Non-pigmented ciliary epithelial cell (primary cell): ENCODE measurements around the gene RWDD3.

Source experiments
- DNase-seq: peaks from one replicate; pipeline ENCODE4 v3.0.0-alpha.2; 2010; ENCODE audit warnings: low read depth

Gene RWDD3

GRCh38 chr1:95284420-95284819 is 50.4 kb downstream of the RWDD3 start:
- no peak for DNase-seq

GRCh38 chr1:95286479-95286878 is 52.5 kb downstream of the RWDD3 start:
- DNase-seq = no peak

GRCh38 chr1:95287081-95287480 is 53.1 kb downstream of the RWDD3 start:
- DNase-seq = no peak

- DNase-seq = no peak
These were observed 53.8 kb downstream of the RWDD3 start for GRCh38 chr1:95287825-95288224.
